IPS-15b (cell line): Measurements from ENCODE around the gene RPS6KA2.

Source experiments
- H3K27me3 ChIP-seq: one replicate; pipeline ENCODE4 v1.6.1; 2013; ENCODE audit warnings: low read length; ENCODE audit not compliant: control insufficient read depth, insufficient read depth
- H3K36me3 ChIP-seq: one replicate; pipeline ENCODE4 v1.6.1; 2013; ENCODE audit warnings: low read length; ENCODE audit not compliant: control insufficient read depth, insufficient read depth
- H3K4me1 ChIP-seq: one replicate; pipeline ENCODE4 v1.6.1; 2013; ENCODE audit warnings: mild to moderate bottlenecking, low read length; ENCODE audit not compliant: control insufficient read depth, insufficient read depth
- H3K4me3 ChIP-seq: one replicate; pipeline ENCODE4 v1.5.1; 2013; ENCODE audit warnings: low read depth, low read length
- H3K9ac ChIP-seq: one replicate; pipeline ENCODE4 v1.6.1; 2013; ENCODE audit warnings: low read depth, mild to moderate bottlenecking, low read length
- H3K9me3 ChIP-seq: one replicate; pipeline ENCODE4 v1.6.1; 2013; ENCODE audit warnings: mild to moderate bottlenecking, low read length; ENCODE audit not compliant: control insufficient read depth, insufficient read depth

Gene RPS6KA2

GRCh38 chr6:166520905-166521834 is 105.9 kb downstream of the RPS6KA2 start:
- Histone ChIP-seq H3K9me3 (peaks cover 3% of the 10 kb centered on the region), H3K9ac (no peak overlapping the region), H3K36me3 (no peaks in the 10 kb centered on the region), H3K27me3 (no peaks in the 10 kb centered on the region), H3K4me1 (no peaks in the 10 kb centered on the region), H3K4me3 (no peak overlapping the region)

- H3K9ac ChIP-seq, result no peak overlapping the region
- H3K36me3 ChIP-seq, result no peaks in the 10 kb centered on the region
- no peak overlapping the region for H3K4me3 ChIP-seq
- H3K9me3 ChIP-seq, result peaks cover 3% of the 10 kb centered on the region
- no peaks in the 10 kb centered on the region for H3K27me3 ChIP-seq
- no peaks in the 10 kb centered on the region for H3K4me1 ChIP-seq
Observed at GRCh38 chr6:166516251-166516884, 110.7 kb downstream of the RPS6KA2 start.

- H3K27me3 ChIP-seq, result no peaks in the 10 kb centered on the region
- H3K4me3 ChIP-seq, result no peak overlapping the region
- no peak overlapping the region for H3K9ac ChIP-seq
- H3K4me1 ChIP-seq, result no peaks in the 10 kb centered on the region
- H3K36me3 ChIP-seq, result no peaks in the 10 kb centered on the region
- peaks cover 3% of the 10 kb centered on the region for H3K9me3 ChIP-seq
Observed at GRCh38 chr6:166515072-166515810, 111.8 kb downstream of the RPS6KA2 start.

- H3K36me3 ChIP-seq, result no peaks in the 10 kb centered on the region
- H3K4me1 ChIP-seq, result no peaks in the 10 kb centered on the region
- no peak overlapping the region for H3K4me3 ChIP-seq
- no peaks in the 10 kb centered on the region for H3K27me3 ChIP-seq
- peaks cover 3% of the 10 kb centered on the region for H3K9me3 ChIP-seq
- no peak overlapping the region for H3K9ac ChIP-seq
Observed at GRCh38 chr6:166514196-166514595, 112.9 kb downstream of the RPS6KA2 start.

GRCh38 chr6:166512567-166512966 is 114.5 kb downstream of the RPS6KA2 start:
- no peak overlapping the region for H3K4me3 ChIP-seq
- H3K9ac ChIP-seq, result no peak overlapping the region
- H3K4me1 ChIP-seq, result no peaks in the 10 kb centered on the region
- no peaks in the 10 kb centered on the region for H3K9me3 ChIP-seq
- H3K27me3 ChIP-seq, result no peaks in the 10 kb centered on the region
- peaks cover 4% of the 10 kb centered on the region for H3K36me3 ChIP-seq

- H3K9ac ChIP-seq, result no peak overlapping the region
- no peaks in the 10 kb centered on the region for H3K9me3 ChIP-seq
- H3K4me3 ChIP-seq, result no peak overlapping the region
- H3K4me1 ChIP-seq, result no peaks in the 10 kb centered on the region
- H3K36me3 ChIP-seq, result peaks cover 10% of the 10 kb centered on the region
- H3K27me3 ChIP-seq, result no peaks in the 10 kb centered on the region
Observed at GRCh38 chr6:166511316-166511715, 115.7 kb downstream of the RPS6KA2 start.

DNA sequence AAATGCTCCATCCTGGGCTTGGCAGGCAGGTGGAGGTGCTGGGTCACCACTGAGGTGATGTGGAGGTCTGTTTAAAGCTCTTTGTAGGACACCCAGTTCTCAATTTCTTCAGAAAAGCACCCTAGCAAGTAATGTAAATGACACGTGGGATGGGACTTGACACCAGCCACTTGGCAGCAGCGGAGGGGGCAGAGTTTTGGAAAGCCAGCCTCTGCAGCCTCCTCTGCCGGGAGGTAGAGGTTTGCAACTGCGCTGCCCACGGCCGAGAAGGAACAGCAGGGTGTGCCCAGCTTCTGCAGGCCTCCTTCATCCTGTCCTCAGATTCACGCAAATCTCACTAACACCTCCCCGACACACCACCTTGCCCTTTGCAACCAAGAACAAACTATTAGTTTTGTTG is 117.9 kb downstream of the RPS6KA2 start:
- Histone ChIP-seq H3K27me3 (no peaks in the 10 kb centered on the region), H3K4me1 (no peaks in the 10 kb centered on the region), H3K9ac (no peak overlapping the region), H3K36me3 (peaks cover 13% of the 10 kb centered on the region), H3K9me3 (no peaks in the 10 kb centered on the region), H3K4me3 (no peak overlapping the region)

DNA sequence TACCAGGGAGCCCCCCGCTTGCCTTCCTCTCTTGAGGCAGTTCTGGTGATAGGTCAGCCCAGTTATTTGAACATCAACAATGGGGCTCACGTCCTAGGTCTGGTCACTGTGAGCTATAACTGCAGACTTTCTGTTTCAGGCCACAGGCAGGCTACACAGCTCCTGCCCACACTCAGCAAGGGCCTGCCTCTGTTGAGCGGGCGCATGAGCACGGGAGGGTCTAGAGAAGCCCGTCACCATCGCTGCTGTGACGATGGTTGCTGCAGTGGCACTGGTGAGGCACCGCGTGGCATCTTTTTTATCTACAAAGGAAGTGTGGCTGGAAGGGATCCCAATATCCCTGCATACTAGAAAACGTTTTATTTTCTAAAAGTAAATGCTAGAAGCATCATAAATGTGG is 118.3 kb downstream of the RPS6KA2 start:
- Histone ChIP-seq H3K4me3 (no peak overlapping the region), H3K27me3 (no peaks in the 10 kb centered on the region), H3K36me3 (peaks cover 16% of the 10 kb centered on the region), H3K4me1 (no peaks in the 10 kb centered on the region), H3K9me3 (no peaks in the 10 kb centered on the region), H3K9ac (no peak overlapping the region)

- no peak overlapping the region for H3K9ac ChIP-seq
- H3K27me3 ChIP-seq, result no peaks in the 10 kb centered on the region
- no peaks in the 10 kb centered on the region for H3K9me3 ChIP-seq
- peaks cover 16% of the 10 kb centered on the region for H3K36me3 ChIP-seq
- H3K4me1 ChIP-seq, result no peaks in the 10 kb centered on the region
- no peak overlapping the region for H3K4me3 ChIP-seq
Observed at GRCh38 chr6:166507809-166508564, 119.1 kb downstream of the RPS6KA2 start.

DNA sequence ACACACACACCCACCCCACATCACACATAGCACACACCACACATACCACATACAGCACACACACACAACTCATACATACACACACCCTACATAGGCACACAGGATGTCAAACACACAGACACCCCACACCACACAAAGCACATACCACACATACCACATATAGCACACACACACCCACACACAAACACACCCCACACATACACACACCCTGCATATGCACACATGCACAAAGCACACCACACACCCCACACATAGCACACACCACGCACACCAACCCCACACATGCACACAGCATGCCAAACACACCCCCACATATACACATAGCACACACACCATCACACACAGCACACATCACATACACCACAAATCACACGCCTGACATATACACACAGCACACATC is 119.7 kb downstream of the RPS6KA2 start:
- H3K36me3 ChIP-seq, result peaks cover 16% of the 10 kb centered on the region
- H3K4me3 ChIP-seq, result no peak overlapping the region
- no peaks in the 10 kb centered on the region for H3K4me1 ChIP-seq
- H3K9ac ChIP-seq, result no peak overlapping the region
- H3K9me3 ChIP-seq, result no peaks in the 10 kb centered on the region
- no peaks in the 10 kb centered on the region for H3K27me3 ChIP-seq
